K562 (cell line): Measurements from ENCODE around the gene NLGN2. TPM values are rescaled to one million over a fixed set of nuclear protein-coding genes. Genes with fewer than 3 reads are reported as not detected.

Experiments used
- ATAC-seq: fragments of 200-7000 bp; cut with Tn5 transposase; 3 replicates; pipeline ENCODE4 v1.9.1; 2020; ENCODE audit warnings: moderate library complexity
- BruUV-seq: library from RNA; stranded (reverse); fragments of 400-500 nt; replicated peaks from 2 replicates; lab custom pipeline; 2021; lab: Mats Ljungman, UMichigan
- CTCF ChIA-PET: fragments of 300-600 bp; formaldehyde crosslinking; extraction: SDS; loops from one replicate; lab custom pipeline; 2021; ENCODE audit warnings: low intra/inter-chr PET ratio; lab: Yijun Ruan, JAX
- POLR2A ChIA-PET: fragments of 300-600, 350-650 bp; sonication (Branson Sonifier 250); formaldehyde crosslinking; extraction: SDS; loops from one replicate; lab custom pipeline; 2021; ENCODE audit warnings: antibody characterized with exemption, inconsistent platforms; lab: Yijun Ruan, JAX
- DNase-seq, 4 experiments: peaks; one replicate each; pipeline versions ENCODE4 v3.0.0 to v3.0.0-alpha.2; 2011 to 2018; ENCODE audit warnings: low spot score in 3 of 4, mixed read lengths in 3 of 4; ENCODE audit errors: extremely low read depth in 1 of 4
- FAIRE-seq: peaks from 2 replicates; lab custom pipeline; 2011; peaks lifted over from hg19 to GRCh38; lab: Jason Lieb, UNC
- H2AFZ ChIP-seq: 2 replicates; pipeline ENCODE4 v1.6.0; 2011; ENCODE audit warnings: low read depth, low read length, control low read depth, inconsistent platforms
- H3K27ac ChIP-seq: fragments of 200-600 bp; 3 replicates; pipeline ENCODE4 v1.8.0; 2011; ENCODE audit warnings: low read depth, mild to moderate bottlenecking, control low read depth, inconsistent platforms, low read length, moderate library complexity, mixed read lengths; ENCODE audit errors: extremely low read depth
- H3K27me3 ChIP-seq, 2 experiments: fragments of 300-600 bp in 1 of 2; 2 replicates in 1 of 2; 3 replicates in 1 of 2; pipeline versions ENCODE4 v1.6.0 to v1.8.0; 2011; ENCODE audit warnings: inconsistent platforms in 2 of 2, low read length in 2 of 2, mild to moderate bottlenecking in 1 of 2, mixed read lengths in 1 of 2, moderate library complexity in 1 of 2; ENCODE audit not compliant: control insufficient read depth in 2 of 2, insufficient read depth in 2 of 2
- H3K36me3 ChIP-seq: fragments of 300-600 bp; 3 replicates; pipeline ENCODE4 v1.8.0; 2011; ENCODE audit warnings: mild to moderate bottlenecking, low read length, inconsistent platforms; ENCODE audit not compliant: control insufficient read depth, insufficient read depth
- H3K4me1 ChIP-seq, 2 experiments: fragments of 200-600 bp in 1 of 2; replicated peaks in 1 of 2; 2 replicates in 1 of 2; 3 replicates in 1 of 2; pipeline versions ENCODE4 v1.5.1 to v1.8.0; 2011; ENCODE audit warnings: inconsistent platforms in 2 of 2, low read length in 2 of 2, mild to moderate bottlenecking in 1 of 2, mixed read lengths in 1 of 2, moderate library complexity in 1 of 2; ENCODE audit not compliant: control insufficient read depth in 2 of 2, insufficient read depth in 2 of 2
- H3K4me2 ChIP-seq: 2 replicates; pipeline ENCODE4 v1.6.1; 2011; ENCODE audit warnings: low read length, control low read depth, inconsistent platforms, mixed read lengths; ENCODE audit not compliant: insufficient read depth
- H3K4me3 ChIP-seq: fragments of 200-600 bp; sonication (generic), shearing (Covaris generic); 2 replicates; pipeline ENCODE4 v1.5.1; 2016; ENCODE audit warnings: control low read depth, inconsistent platforms
- H3K79me2 ChIP-seq: fragments of 200-600 bp; 3 replicates; pipeline ENCODE4 v1.8.0; 2011; ENCODE audit warnings: low read length, inconsistent platforms; ENCODE audit not compliant: control insufficient read depth, insufficient read depth
- H3K9ac ChIP-seq, 2 experiments: 2 replicates each; pipeline versions ENCODE4 v1.6.0 to v1.6.1; 2011; ENCODE audit warnings: low read depth in 2 of 2, low read length in 2 of 2, control low read depth in 1 of 2, inconsistent platforms in 1 of 2, mild to moderate bottlenecking in 1 of 2, mixed read lengths in 1 of 2; ENCODE audit not compliant: insufficient read depth in 1 of 2
- H3K9me1 ChIP-seq: one replicate; pipeline ENCODE4 v1.6.0; 2011; ENCODE audit warnings: inconsistent platforms, mild to moderate bottlenecking, low read length, moderate library complexity; ENCODE audit not compliant: control insufficient read depth, insufficient read depth
- H3K9me3 ChIP-seq: replicated peaks from 2 replicates; pipeline ENCODE4 v1.5.1; 2011; ENCODE audit warnings: low read depth, low read length, inconsistent platforms; ENCODE audit not compliant: control insufficient read depth, insufficient read depth
- H4K20me1 ChIP-seq: replicated peaks from 2 replicates; pipeline ENCODE4 v1.6.1; 2011; ENCODE audit warnings: low read length, inconsistent platforms, mixed read lengths; ENCODE audit not compliant: control insufficient read depth, insufficient read depth
- KDM2B ChIP-seq: fragments of 250-450 bp; sonication (Bioruptor Pico); IDR thresholded peaks from 2 replicates; pipeline ENCODE4 v1.8.0; 2021; ENCODE audit warnings: mild to moderate bottlenecking, moderate library complexity
- XRCC4 ChIP-seq: IDR thresholded peaks from one replicate; pipeline ENCODE4 v1.6.1; 2011; ENCODE audit not compliant: insufficient read depth, insufficient read length; ENCODE audit errors: extremely low read depth
- WGBS: fragments of 100-300 bp; shearing (Covaris generic); methylation state at CpG from one replicate; pipeline ENCODE4 v1.1.6; 2016; ENCODE audit warnings: low coverage, mixed read lengths; ENCODE audit not compliant: insufficient coverage; ENCODE audit errors: missing lambda C conversion rate; 5-methylcytosine and 5-hydroxymethylcytosine counted together
- in situ Hi-C: fragments of 300-500 bp; cut with MboI; formaldehyde crosslinking; loops from 4 replicates; pipeline ENCODE4 v1.15.0; 2018; ENCODE audit warnings: inconsistent platforms, mixed read lengths
- intact Hi-C: fragments of 100-400 bp; cut with micrococcal nuclease; formaldehyde crosslinking; loops from 2 replicates; pipeline ENCODE4 v1.14.2; 2022
- polyA plus RNA-seq, 8 experiments: library from polyadenylated mRNA; depleted of rRNA in 4 of 8; stranded (reverse) in 5 of 8; unstranded in 3 of 8; fragments of >200 nt; fragmentation: Nextera tagmentation in 2 of 8; fragmentation: Illumina TruSeq in 1 of 8; extraction: Ambion mirVana in 2 of 8; extraction: Trizol in 1 of 8; gene quantifications; 2 replicates each; pipeline versions ENCODE4 v1.2.1 to v1.2.3, GENCODE V29; 2011 to 2014; ENCODE audit warnings: inconsistent platforms in 1 of 8, missing spikeins in 1 of 8
- total RNA-seq, 7 experiments: library from RNA; depleted of rRNA in 6 of 7; stranded (reverse); fragments of >200 nt in 6 of 7; fragmentation: Illumina TruSeq in 2 of 7; extraction: Trizol in 2 of 7; gene quantifications; 2 replicates each; pipeline versions ENCODE4 v1.2.1 to v1.2.3, GENCODE V29; 2011 to 2021; ENCODE audit warnings: low replicate concordance in 1 of 7
- TF ChIP-seq, protein P1 (sequence below): fragments of 150-350 bp; IDR thresholded peaks from 2 replicates; pipeline ENCODE4 v1.6.1; 2014; ENCODE audit warnings: low read depth, mild to moderate bottlenecking, low read length, borderline replicate concordance
- TF ChIP-seq, protein P2 (sequence below): fragments of 450-650 bp; IDR thresholded peaks from 2 replicates; pipeline ENCODE4 v1.6.1; 2016; ENCODE audit warnings: mild to moderate bottlenecking, moderate library complexity

Gene NLGN2
- total and polyA plus RNA-seq, 9 of the 15 experiments (the other 6 are each of a cell fraction or from before 2014, with no cell fraction given): 0.11 to 7.8 (median 0.77) TPM

DNA sequence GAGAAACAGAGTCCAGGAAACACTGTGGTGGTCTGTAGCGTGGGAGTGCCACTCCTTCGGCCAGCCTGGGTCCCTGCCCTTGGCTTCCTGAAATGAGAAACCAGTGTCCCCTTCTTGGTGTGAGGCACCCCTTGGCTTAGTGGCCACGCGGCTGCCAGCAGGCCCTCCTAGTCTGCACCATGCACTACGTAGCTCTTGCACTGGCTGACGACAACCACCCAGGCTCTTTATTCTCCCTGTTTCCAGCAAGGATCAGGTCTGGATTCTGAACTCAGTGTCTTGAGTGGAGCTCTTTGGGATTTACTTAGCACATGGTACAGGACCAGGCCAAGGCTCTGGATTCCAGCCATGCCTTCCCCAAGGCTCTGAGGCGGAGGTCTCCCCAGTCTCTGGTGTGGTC is 19.9 kb downstream of the NLGN2 start (continued):
- TF ChIP-seq, protein P1, sequence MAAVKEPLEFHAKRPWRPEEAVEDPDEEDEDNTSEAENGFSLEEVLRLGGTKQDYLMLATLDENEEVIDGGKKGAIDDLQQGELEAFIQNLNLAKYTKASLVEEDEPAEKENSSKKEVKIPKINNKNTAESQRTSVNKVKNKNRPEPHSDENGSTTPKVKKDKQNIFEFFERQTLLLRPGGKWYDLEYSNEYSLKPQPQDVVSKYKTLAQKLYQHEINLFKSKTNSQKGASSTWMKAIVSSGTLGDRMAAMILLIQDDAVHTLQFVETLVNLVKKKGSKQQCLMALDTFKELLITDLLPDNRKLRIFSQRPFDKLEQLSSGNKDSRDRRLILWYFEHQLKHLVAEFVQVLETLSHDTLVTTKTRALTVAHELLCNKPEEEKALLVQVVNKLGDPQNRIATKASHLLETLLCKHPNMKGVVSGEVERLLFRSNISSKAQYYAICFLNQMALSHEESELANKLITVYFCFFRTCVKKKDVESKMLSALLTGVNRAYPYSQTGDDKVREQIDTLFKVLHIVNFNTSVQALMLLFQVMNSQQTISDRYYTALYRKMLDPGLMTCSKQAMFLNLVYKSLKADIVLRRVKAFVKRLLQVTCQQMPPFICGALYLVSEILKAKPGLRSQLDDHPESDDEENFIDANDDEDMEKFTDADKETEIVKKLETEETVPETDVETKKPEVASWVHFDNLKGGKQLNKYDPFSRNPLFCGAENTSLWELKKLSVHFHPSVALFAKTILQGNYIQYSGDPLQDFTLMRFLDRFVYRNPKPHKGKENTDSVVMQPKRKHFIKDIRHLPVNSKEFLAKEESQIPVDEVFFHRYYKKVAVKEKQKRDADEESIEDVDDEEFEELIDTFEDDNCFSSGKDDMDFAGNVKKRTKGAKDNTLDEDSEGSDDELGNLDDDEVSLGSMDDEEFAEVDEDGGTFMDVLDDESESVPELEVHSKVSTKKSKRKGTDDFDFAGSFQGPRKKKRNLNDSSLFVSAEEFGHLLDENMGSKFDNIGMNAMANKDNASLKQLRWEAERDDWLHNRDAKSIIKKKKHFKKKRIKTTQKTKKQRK: no peak
- TF ChIP-seq KDM2B (CRISPR knock-in tag) (no peak), XRCC4 (no peak)

- no peak for DNase-seq
- H3K27me3 ChIP-seq: no peaks in the 10 kb centered on the region
- CTCF ChIA-PET: no interaction called here
- intact Hi-C loops: no loop called here
- no peaks in the 10 kb centered on the region for H3K9me3 ChIP-seq
- POLR2A ChIA-PET: interaction anchor here (0.6 kb wide), 1 partner anchor 221 kb away, joined by 4 read pairs; no protein-coding TSS in a partner anchor
- WGBS: 0% methylated on average over 3 of the region's 5 CpGs
- H3K4me3 ChIP-seq: no peak within 1 kb of the TSS
- H3K9me1 ChIP-seq: no peaks in the 10 kb centered on the region
- H3K9ac ChIP-seq: no peak within 1 kb of the TSS
- in situ Hi-C loops: no loop called here
- no peak for ATAC-seq
- H4K20me1 ChIP-seq: no peaks in the 10 kb centered on the region
- no peak for FAIRE-seq
- H2AFZ ChIP-seq: no peak within 1 kb of the TSS
- H3K4me1 ChIP-seq: peaks cover 0 to 14% of the 10 kb centered on the region in 2 experiments; a peak in 2 of 5 replicates
- H3K4me2 ChIP-seq: no peak within 1 kb of the TSS
- H3K79me2 ChIP-seq: no peaks in the 10 kb centered on the region
- H3K27ac ChIP-seq: no peak within 1 kb of the TSS
- BruUV-seq: no TSS peak
- no peaks in the 10 kb centered on the region for H3K36me3 ChIP-seq
- TF ChIP-seq, protein P2, sequence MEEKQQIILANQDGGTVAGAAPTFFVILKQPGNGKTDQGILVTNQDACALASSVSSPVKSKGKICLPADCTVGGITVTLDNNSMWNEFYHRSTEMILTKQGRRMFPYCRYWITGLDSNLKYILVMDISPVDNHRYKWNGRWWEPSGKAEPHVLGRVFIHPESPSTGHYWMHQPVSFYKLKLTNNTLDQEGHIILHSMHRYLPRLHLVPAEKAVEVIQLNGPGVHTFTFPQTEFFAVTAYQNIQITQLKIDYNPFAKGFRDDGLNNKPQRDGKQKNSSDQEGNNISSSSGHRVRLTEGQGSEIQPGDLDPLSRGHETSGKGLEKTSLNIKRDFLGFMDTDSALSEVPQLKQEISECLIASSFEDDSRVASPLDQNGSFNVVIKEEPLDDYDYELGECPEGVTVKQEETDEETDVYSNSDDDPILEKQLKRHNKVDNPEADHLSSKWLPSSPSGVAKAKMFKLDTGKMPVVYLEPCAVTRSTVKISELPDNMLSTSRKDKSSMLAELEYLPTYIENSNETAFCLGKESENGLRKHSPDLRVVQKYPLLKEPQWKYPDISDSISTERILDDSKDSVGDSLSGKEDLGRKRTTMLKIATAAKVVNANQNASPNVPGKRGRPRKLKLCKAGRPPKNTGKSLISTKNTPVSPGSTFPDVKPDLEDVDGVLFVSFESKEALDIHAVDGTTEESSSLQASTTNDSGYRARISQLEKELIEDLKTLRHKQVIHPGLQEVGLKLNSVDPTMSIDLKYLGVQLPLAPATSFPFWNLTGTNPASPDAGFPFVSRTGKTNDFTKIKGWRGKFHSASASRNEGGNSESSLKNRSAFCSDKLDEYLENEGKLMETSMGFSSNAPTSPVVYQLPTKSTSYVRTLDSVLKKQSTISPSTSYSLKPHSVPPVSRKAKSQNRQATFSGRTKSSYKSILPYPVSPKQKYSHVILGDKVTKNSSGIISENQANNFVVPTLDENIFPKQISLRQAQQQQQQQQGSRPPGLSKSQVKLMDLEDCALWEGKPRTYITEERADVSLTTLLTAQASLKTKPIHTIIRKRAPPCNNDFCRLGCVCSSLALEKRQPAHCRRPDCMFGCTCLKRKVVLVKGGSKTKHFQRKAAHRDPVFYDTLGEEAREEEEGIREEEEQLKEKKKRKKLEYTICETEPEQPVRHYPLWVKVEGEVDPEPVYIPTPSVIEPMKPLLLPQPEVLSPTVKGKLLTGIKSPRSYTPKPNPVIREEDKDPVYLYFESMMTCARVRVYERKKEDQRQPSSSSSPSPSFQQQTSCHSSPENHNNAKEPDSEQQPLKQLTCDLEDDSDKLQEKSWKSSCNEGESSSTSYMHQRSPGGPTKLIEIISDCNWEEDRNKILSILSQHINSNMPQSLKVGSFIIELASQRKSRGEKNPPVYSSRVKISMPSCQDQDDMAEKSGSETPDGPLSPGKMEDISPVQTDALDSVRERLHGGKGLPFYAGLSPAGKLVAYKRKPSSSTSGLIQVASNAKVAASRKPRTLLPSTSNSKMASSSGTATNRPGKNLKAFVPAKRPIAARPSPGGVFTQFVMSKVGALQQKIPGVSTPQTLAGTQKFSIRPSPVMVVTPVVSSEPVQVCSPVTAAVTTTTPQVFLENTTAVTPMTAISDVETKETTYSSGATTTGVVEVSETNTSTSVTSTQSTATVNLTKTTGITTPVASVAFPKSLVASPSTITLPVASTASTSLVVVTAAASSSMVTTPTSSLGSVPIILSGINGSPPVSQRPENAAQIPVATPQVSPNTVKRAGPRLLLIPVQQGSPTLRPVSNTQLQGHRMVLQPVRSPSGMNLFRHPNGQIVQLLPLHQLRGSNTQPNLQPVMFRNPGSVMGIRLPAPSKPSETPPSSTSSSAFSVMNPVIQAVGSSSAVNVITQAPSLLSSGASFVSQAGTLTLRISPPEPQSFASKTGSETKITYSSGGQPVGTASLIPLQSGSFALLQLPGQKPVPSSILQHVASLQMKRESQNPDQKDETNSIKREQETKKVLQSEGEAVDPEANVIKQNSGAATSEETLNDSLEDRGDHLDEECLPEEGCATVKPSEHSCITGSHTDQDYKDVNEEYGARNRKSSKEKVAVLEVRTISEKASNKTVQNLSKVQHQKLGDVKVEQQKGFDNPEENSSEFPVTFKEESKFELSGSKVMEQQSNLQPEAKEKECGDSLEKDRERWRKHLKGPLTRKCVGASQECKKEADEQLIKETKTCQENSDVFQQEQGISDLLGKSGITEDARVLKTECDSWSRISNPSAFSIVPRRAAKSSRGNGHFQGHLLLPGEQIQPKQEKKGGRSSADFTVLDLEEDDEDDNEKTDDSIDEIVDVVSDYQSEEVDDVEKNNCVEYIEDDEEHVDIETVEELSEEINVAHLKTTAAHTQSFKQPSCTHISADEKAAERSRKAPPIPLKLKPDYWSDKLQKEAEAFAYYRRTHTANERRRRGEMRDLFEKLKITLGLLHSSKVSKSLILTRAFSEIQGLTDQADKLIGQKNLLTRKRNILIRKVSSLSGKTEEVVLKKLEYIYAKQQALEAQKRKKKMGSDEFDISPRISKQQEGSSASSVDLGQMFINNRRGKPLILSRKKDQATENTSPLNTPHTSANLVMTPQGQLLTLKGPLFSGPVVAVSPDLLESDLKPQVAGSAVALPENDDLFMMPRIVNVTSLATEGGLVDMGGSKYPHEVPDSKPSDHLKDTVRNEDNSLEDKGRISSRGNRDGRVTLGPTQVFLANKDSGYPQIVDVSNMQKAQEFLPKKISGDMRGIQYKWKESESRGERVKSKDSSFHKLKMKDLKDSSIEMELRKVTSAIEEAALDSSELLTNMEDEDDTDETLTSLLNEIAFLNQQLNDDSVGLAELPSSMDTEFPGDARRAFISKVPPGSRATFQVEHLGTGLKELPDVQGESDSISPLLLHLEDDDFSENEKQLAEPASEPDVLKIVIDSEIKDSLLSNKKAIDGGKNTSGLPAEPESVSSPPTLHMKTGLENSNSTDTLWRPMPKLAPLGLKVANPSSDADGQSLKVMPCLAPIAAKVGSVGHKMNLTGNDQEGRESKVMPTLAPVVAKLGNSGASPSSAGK: no peak
Observed at GRCh38 chr17:7428557-7428956, 20.9 kb downstream of the NLGN2 start, which contains the start of gene SPEM3. Gene SPEM3, plus strand, starts transcription at chr17:7428857. Its CDS starts 46 bp downstream, at chr17:7428903.
